HepG2 (cell line): Measurements from ENCODE around the gene NFIL3. TPM values are rescaled to one million over a fixed set of nuclear protein-coding genes. Genes with fewer than 3 reads are reported as not detected.

Experiments used
- EEA1 ChIP-seq: sonication (generic); formaldehyde crosslinking; IDR thresholded peaks from 2 replicates; pipeline ENCODE4 v1.5.1; 2020; ENCODE audit warnings: mild to moderate bottlenecking, missing genetic modification reagents, borderline replicate concordance
- MLLT10 ChIP-seq: sonication (generic); formaldehyde crosslinking; IDR thresholded peaks from 2 replicates; pipeline ENCODE4 v1.4.0; 2020; ENCODE audit warnings: missing genetic modification reagents
- SAP130 ChIP-seq: IDR thresholded peaks from 2 replicates; pipeline ENCODE4 v1.6.1; 2016; ENCODE audit warnings: low read depth
- SP4 ChIP-seq: sonication (generic); formaldehyde crosslinking; IDR thresholded peaks from 2 replicates; pipeline ENCODE4 v1.8.1; 2023; ENCODE audit warnings: mild to moderate bottlenecking, missing genetic modification reagents
- ZC3H4 ChIP-seq: sonication (generic); formaldehyde crosslinking; IDR thresholded peaks from 2 replicates; pipeline ENCODE4 v1.4.0; 2020; ENCODE audit warnings: missing genetic modification reagents, borderline replicate concordance
- ZNF292 ChIP-seq: sonication (generic); formaldehyde crosslinking; IDR thresholded peaks from 2 replicates; pipeline ENCODE4 v1.8.1; 2022; ENCODE audit warnings: mild to moderate bottlenecking, low read depth, missing genetic modification reagents, borderline replicate concordance
- ZNF564 ChIP-seq: sonication (generic); formaldehyde crosslinking; IDR thresholded peaks from 2 replicates; pipeline ENCODE4 v1.8.1; 2023; ENCODE audit warnings: mild to moderate bottlenecking, missing genetic modification reagents
- ZNF780A ChIP-seq: sonication (generic); formaldehyde crosslinking; IDR thresholded peaks from 2 replicates; pipeline ENCODE4 v1.8.0; 2022; ENCODE audit warnings: mild to moderate bottlenecking, missing genetic modification reagents, moderate library complexity
- ZSCAN31 ChIP-seq: sonication (generic); formaldehyde crosslinking; IDR thresholded peaks from 2 replicates; pipeline ENCODE4 v1.5.0; 2020; ENCODE audit warnings: low read depth, mild to moderate bottlenecking, missing genetic modification reagents
- polyA plus RNA-seq, 8 experiments: library from polyadenylated mRNA; depleted of rRNA in 3 of 8; stranded (reverse) in 7 of 8; unstranded in 1 of 8; fragments of >200 nt; fragmentation: Illumina TruSeq in 4 of 8; extraction: Trizol in 4 of 8; gene quantifications; 2 replicates each; pipeline versions ENCODE4 v1.2.1 to v1.2.3, GENCODE V29; 2011 to 2016; ENCODE audit warnings: low read depth in 4 of 8, missing spikeins in 1 of 8, mixed read lengths in 1 of 8; ENCODE audit not compliant: insufficient read depth in 1 of 8
- total RNA-seq, 5 experiments: library from RNA; depleted of rRNA; stranded (reverse); fragments of >200 nt; fragmentation: Illumina TruSeq; extraction: Trizol; gene quantifications; 2 replicates each; pipeline ENCODE4 v1.2.3, GENCODE V29; 2016; ENCODE audit warnings: low read depth in 1 of 5
- TF ChIP-seq, protein P1 (sequence below): sonication (generic); formaldehyde crosslinking; IDR thresholded peaks from 2 replicates; pipeline ENCODE4 v1.9.0; 2022; ENCODE audit warnings: low read depth, missing genetic modification reagents
- TF ChIP-seq, protein P2 (sequence below): sonication (generic); formaldehyde crosslinking; IDR thresholded peaks from 2 replicates; pipeline ENCODE4 v1.5.0; 2020; ENCODE audit warnings: missing genetic modification reagents, mild to moderate bottlenecking, borderline replicate concordance
- TF ChIP-seq, protein P3 (sequence below): conservative IDR thresholded peaks from 2 replicates; pipeline ENCODE4 v1.6.1; 2018; ENCODE audit warnings: missing genetic modification reagents
- TF ChIP-seq, protein P4 (sequence below): sonication (generic); formaldehyde crosslinking; IDR thresholded peaks from 2 replicates; pipeline ENCODE4 v1.4.0; 2020; ENCODE audit warnings: missing genetic modification reagents
- TF ChIP-seq, protein P5 (sequence below): sonication (generic); formaldehyde crosslinking; conservative IDR thresholded peaks from 2 replicates; pipeline ENCODE4 v1.8.0; 2022; ENCODE audit warnings: mild to moderate bottlenecking, moderate library complexity, missing genetic modification reagents
- TF ChIP-seq, protein P6 (sequence below): sonication (generic); formaldehyde crosslinking; IDR thresholded peaks from 2 replicates; pipeline ENCODE4 v1.4.0; 2020; ENCODE audit warnings: missing genetic modification reagents, mild to moderate bottlenecking, borderline replicate concordance
- TF ChIP-seq, protein P7 (sequence below): sonication (generic); formaldehyde crosslinking; IDR thresholded peaks from 2 replicates; pipeline ENCODE4 v1.5.1; 2020; ENCODE audit warnings: missing genetic modification reagents, mild to moderate bottlenecking, borderline replicate concordance

NFIL3 gene
- total and polyA plus RNA-seq, 2 of the 13 experiments (the other 11 are each of a cell fraction or from before 2014, with no cell fraction given) = 46.6 to 54.2 TPM

DNA sequence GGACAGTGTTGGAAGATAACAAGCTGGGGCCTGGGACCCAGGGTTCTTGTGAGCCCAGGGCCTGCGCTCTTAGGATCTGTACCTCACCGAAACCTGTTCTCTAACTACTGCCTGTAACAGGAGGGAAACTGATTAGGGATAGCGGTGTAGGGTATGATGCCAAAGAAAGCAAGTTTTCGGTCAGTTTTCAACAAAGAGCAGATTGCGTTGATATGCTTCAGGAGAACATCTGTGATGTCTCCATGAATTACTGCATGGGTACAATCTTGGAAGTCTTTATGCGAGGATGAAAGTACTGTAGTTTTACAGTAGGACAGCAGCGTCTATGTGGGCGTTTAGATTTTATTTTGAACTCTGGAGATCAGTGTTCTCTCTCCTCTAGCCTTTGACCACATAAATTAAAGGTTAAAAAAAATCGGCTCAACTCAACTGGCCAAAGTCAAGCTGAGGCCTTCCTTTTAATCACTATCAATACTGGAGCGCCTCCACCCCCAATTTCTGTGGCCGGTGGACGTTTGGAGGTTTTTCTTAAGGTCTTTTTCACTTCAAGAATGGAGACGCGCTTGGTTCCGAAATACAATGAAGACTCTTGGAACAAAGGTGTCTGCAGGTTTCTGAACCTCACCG lies 3.0 kb downstream of the NFIL3 start (continued):
- TF ChIP-seq, protein P1, sequence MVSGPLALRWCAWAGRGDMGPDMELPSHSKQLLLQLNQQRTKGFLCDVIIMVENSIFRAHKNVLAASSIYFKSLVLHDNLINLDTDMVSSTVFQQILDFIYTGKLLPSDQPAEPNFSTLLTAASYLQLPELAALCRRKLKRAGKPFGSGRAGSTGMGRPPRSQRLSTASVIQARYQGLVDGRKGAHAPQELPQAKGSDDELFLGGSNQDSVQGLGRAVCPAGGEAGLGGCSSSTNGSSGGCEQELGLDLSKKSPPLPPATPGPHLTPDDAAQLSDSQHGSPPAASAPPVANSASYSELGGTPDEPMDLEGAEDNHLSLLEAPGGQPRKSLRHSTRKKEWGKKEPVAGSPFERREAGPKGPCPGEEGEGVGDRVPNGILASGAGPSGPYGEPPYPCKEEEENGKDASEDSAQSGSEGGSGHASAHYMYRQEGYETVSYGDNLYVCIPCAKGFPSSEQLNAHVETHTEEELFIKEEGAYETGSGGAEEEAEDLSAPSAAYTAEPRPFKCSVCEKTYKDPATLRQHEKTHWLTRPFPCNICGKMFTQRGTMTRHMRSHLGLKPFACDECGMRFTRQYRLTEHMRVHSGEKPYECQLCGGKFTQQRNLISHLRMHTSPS (CRISPR knock-in tag) = no peak
- TF ChIP-seq EEA1 (CRISPR knock-in tag) (no peak), ZNF780A (CRISPR knock-in tag) (no peak), SAP130 (peak; percentile 39), SP4 (no peak), ZNF564 (CRISPR knock-in tag) (0 out of 2 replicates have a peak, but pooled peaks have one; percentile 18), ZSCAN31 (CRISPR knock-in tag) (no peak), ZNF292 (CRISPR knock-in tag) (no peak), ZC3H4 (CRISPR knock-in tag) (peak; percentile 57; the same call in 1 of the 2 replicates), MLLT10 (CRISPR knock-in tag) (0 out of 2 replicates have a peak, but pooled peaks have one; percentile 6)
- TF ChIP-seq, protein P2, sequence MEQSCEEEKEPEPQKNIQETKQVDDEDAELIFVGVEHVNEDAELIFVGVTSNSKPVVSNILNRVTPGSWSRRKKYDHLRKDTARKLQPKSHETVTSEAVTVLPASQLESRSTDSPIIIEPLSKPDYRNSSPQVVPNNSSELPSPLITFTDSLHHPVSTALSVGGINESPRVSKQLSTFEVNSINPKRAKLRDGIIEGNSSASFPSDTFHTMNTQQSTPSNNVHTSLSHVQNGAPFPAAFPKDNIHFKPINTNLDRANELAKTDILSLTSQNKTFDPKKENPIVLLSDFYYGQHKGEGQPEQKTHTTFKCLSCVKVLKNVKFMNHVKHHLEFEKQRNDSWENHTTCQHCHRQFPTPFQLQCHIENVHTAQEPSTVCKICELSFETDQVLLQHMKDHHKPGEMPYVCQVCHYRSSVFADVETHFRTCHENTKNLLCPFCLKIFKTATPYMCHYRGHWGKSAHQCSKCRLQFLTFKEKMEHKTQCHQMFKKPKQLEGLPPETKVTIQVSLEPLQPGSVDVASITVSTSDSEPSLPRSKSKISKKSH (CRISPR knock-in tag) = no peak
- TF ChIP-seq, protein P3, sequence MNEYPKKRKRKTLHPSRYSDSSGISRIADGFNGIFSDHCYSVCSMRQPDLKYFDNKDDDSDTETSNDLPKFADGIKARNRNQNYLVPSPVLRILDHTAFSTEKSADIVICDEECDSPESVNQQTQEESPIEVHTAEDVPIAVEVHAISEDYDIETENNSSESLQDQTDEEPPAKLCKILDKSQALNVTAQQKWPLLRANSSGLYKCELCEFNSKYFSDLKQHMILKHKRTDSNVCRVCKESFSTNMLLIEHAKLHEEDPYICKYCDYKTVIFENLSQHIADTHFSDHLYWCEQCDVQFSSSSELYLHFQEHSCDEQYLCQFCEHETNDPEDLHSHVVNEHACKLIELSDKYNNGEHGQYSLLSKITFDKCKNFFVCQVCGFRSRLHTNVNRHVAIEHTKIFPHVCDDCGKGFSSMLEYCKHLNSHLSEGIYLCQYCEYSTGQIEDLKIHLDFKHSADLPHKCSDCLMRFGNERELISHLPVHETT (CRISPR knock-in tag) = no peak
- TF ChIP-seq, protein P4, sequence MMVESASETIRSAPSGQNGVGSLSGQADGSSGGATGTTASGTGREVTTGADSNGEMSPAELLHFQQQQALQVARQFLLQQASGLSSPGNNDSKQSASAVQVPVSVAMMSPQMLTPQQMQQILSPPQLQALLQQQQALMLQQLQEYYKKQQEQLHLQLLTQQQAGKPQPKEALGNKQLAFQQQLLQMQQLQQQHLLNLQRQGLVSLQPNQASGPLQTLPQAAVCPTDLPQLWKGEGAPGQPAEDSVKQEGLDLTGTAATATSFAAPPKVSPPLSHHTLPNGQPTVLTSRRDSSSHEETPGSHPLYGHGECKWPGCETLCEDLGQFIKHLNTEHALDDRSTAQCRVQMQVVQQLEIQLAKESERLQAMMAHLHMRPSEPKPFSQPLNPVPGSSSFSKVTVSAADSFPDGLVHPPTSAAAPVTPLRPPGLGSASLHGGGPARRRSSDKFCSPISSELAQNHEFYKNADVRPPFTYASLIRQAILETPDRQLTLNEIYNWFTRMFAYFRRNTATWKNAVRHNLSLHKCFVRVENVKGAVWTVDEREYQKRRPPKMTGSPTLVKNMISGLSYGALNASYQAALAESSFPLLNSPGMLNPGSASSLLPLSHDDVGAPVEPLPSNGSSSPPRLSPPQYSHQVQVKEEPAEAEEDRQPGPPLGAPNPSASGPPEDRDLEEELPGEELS (CRISPR knock-in tag) = 0 out of 2 replicates have a peak, but pooled peaks have one; percentile 2
- TF ChIP-seq, protein P5, sequence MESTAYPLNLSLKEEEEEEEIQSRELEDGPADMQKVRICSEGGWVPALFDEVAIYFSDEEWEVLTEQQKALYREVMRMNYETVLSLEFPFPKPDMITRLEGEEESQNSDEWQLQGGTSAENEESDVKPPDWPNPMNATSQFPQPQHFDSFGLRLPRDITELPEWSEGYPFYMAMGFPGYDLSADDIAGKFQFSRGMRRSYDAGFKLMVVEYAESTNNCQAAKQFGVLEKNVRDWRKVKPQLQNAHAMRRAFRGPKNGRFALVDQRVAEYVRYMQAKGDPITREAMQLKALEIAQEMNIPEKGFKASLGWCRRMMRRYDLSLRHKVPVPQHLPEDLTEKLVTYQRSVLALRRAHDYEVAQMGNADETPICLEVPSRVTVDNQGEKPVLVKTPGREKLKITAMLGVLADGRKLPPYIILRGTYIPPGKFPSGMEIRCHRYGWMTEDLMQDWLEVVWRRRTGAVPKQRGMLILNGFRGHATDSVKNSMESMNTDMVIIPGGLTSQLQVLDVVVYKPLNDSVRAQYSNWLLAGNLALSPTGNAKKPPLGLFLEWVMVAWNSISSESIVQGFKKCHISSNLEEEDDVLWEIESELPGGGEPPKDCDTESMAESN = 0 out of 2 replicates have a peak, but pooled peaks have one; percentile 28
- TF ChIP-seq, protein P6, sequence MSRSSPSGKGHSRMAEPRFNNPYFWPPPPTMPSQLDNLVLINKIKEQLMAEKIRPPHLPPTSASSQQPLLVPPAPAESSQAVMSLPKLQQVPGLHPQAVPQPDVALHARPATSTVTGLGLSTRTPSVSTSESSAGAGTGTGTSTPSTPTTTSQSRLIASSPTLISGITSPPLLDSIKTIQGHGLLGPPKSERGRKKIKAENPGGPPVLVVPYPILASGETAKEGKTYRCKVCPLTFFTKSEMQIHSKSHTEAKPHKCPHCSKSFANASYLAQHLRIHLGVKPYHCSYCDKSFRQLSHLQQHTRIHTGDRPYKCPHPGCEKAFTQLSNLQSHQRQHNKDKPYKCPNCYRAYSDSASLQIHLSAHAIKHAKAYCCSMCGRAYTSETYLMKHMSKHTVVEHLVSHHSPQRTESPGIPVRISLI (CRISPR knock-in tag) = no peak
- TF ChIP-seq, protein P7, sequence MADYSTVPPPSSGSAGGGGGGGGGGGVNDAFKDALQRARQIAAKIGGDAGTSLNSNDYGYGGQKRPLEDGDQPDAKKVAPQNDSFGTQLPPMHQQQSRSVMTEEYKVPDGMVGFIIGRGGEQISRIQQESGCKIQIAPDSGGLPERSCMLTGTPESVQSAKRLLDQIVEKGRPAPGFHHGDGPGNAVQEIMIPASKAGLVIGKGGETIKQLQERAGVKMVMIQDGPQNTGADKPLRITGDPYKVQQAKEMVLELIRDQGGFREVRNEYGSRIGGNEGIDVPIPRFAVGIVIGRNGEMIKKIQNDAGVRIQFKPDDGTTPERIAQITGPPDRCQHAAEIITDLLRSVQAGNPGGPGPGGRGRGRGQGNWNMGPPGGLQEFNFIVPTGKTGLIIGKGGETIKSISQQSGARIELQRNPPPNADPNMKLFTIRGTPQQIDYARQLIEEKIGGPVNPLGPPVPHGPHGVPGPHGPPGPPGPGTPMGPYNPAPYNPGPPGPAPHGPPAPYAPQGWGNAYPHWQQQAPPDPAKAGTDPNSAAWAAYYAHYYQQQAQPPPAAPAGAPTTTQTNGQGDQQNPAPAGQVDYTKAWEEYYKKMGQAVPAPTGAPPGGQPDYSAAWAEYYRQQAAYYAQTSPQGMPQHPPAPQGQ = no peak
